Activated CD4-positive, CD25-positive, alpha-beta regulatory T cell treated with anti-CD3 and anti-CD28 coated beads, Interleukin-2, amount 50 U/mL, for 72 hours (primary cell): ENCODE data around the gene LNP1.

Experiments
- DNase-seq: peaks from one replicate; pipeline ENCODE4 v3.0.0; 2021

The LNP1 gene

DNA sequence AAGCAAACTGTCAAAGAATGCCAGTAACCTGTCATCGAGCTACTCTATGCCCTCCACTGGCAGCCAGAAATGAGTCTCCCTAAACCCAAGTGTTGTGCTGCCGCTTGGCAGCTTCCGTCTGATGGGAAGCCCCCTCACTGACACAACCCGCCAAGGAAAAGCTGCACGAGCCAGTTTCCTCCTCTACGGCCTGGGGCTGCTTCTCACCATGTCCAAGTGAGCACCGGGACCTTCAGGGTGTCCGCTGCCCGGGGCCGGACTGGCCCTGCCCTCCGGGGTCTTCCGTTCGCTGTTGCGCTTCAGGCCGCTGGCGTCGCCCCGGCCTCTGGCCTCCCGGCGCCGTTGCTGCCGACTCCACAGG is 940 bp upstream of the LNP1 start:
- DNase-seq: peak; percentile 45

- DNase-seq: peak; percentile 47
Measured at GRCh38 chr3:100401674-100402041, 319 bp downstream of the LNP1 start.

DNA sequence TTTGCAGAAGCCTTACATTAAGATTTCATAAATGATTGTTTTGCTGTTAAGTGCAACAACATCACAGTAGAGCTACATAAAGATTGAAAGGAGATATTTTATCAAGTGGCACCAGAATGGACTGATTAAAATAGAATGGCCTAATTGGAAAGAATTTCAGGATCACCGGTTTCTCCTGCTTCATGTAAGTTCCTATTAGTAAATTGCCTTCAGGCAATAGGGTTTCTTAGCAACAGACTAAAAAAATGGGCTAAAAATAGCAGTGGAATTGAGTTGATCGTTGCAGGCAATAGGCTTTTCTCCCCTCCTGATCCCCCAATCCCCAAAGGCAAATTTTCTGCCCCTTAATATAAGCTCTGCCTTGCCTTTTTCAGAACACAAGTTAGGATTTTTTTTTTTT is 917 bp downstream of the LNP1 start:
- no peak for DNase-seq

DNA sequence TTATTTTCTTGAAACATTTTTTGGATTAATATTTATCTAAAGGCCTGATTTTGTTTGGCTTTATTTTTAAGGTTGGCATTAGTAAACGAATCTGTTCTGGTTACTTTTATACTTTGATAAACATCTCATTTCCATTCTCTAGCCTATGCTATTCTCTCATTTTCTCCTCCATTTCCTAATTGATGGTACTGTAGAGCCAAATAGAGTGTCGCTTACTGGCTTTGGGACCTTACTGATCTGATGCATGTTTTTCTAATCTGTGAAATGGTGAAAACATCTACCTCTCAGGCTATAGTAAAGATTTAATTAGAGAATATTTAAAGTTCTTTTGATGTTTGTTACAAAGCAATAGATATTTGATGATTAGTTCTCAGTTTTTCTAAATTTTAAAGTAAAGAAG is 1.6 kb downstream of the LNP1 start:
- DNase-seq: no peak

DNA sequence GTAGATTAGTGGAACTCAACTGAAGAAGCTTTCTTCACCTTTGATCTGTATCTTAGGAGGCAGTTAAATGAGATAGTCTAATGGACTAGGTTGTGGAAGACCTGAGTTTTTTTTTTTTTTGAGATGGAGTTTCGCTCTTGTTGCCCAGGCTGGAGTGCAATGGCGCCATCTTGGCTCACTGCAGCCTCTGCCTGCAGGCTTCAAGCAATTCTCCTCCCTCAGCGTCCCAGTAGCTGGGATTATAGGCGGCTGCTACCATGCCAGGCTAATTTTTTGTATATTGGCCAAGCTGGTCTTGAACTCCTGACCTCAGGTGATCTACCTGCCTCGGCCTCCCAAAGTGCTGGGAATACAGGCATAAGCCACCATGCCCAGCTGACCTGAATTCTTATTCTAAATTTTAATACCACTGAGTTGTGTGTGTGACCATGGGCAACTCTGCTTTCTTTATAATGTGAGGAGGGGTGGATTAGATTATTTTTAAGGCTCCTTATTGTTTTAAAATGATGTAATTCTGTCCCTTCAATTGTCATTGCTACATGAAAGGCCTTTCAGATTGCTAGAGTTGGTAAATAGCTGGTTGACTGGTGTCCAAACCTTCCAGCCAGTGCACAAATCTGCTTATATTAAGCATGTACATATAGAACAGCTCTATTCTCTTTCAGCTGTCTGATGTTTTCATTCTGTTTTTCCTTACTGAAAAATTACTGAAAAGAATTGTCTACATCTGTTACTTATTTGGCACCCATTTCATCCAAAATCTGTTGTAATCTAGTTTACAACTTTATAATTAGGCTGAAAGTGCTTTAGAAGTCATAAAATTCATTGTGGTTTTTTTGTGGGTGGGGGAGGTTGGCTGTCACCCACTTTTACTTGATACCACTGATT is 2.3 kb downstream of the LNP1 start:
- no peak for DNase-seq

- no peak for DNase-seq
Measured at GRCh38 chr3:100404250-100404548, 2.9 kb downstream of the LNP1 start.

DNA sequence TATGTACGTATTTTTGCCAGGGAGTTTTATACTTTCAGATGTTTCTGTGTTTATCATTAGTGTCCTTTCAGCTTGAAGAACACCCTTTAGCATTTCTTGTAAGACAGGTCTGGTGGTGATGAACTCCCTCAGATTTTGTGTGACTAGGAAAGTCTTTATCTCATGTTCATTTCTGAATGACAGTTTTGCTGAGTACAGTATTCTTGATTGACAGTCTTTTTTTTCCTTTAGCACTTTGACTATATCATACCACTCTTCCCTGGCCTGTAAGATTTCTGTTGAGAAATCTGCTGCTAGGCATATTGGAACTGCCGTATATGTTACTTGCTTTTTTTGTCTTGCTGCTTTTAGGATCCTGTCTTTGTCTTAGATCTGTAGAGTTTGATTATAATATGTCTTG is 5.8 kb downstream of the LNP1 start:
- no peak for DNase-seq

- DNase-seq: no peak
Measured at GRCh38 chr3:100407977-100408532, 6.7 kb downstream of the LNP1 start.

- no peak for DNase-seq
Measured at GRCh38 chr3:100411091-100411982, 10.0 kb downstream of the LNP1 start.

GRCh38 chr3:100412912-100413590 is 11.7 kb downstream of the LNP1 start:
- no peak for DNase-seq

DNA sequence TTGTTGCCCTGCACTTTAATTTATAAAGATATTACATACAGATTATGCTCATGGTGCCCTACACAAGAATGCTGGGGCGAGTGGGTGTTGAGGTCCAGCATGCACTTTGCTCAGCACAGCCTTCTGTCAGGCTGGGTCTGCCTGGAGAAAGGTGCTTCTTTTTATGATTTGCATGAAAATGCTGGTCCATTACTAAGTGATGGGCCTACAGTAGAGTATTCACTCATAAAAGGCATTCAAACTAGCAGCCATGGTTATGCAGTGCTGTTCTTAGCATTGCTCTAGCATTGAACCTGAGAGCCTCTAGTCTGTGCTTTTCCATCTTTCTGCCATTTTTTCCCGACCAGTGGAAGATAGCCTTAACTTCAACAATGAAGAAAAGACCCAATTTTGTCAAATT is 12.3 kb downstream of the LNP1 start:
- no peak for DNase-seq

- DNase-seq: no peak
Measured at GRCh38 chr3:100416176-100416575, 14.8 kb downstream of the LNP1 start.

DNA sequence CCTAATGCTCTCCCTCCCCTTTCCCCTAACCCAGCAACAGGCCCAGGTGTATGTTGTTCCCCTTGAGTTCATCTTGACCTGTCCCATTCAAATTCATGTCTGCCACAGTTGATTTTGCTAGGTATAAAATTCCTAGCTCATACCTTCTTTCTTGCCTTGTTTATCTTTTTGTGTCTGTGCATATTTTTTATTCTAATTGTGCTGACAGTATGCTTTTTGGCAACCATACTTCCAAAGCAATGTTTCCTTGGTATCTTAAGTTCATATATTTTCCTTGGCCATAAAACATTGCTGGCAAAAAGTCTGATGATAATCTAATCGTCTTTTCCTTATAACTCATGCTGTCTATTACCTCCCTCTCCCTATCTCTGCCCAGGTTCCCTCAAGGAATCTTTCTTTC is 15.5 kb downstream of the LNP1 start:
- DNase-seq: no peak

GRCh38 chr3:100419406-100419805 is 18.1 kb downstream of the LNP1 start:
- no peak for DNase-seq

DNA sequence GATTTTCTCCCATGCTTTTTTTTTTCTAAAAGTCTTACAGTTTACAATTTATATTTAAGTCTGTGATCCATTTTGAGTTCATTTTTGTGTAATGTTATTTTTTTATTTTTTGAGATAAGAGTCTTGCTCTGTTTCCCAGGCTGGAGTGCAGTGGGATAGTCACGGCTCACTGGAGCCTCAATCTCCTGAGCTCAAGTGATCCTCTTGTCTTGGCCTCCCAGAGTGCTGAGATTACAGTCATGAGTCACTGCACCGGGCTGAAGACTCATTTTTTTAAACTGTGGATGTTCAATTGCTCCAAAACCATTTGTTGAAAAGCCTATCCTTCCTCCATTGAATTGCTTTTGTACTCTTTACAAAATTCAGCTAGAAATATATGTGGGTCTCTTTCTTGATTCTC is 19.5 kb downstream of the LNP1 start:
- no peak for DNase-seq

GRCh38 chr3:100423611-100424010 is 22.3 kb downstream of the LNP1 start:
- no peak for DNase-seq

GRCh38 chr3:100424261-100424660 is 22.9 kb downstream of the LNP1 start:
- no peak for DNase-seq

GRCh38 chr3:100425316-100425715 is 24.0 kb downstream of the LNP1 start:
- no peak for DNase-seq

DNA sequence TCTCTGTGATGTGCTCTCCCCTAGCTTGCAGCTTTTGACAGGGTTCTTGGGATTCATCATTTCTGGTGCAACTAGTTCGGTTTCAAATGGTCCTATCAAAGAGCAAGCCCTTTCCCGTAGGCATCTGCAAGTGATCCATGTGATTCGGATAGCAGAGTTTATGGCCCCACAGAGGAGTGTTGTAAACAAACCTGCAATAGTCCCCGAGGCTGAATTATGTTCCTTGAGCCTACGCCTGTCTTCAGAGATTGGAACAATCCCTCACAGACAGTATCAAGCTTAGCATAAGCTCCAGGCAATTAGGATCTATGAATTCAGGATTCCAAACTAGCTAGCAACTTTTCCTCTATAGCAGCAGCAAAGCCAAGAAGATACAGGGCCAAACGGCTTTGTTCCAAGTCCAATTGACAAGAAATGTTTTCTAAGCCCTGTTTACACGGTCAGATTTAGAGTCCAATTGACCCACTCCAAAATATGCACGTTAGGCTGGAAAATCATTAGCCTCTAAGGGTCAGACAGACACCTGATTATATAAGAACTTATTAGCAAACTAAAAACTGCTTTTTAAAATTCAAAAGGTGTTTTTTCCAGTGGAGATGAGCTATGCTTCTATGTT is 24.8 kb downstream of the LNP1 start:
- no peak for DNase-seq

- DNase-seq: no peak
Measured at GRCh38 chr3:100427699-100428098, 26.4 kb downstream of the LNP1 start.

DNA sequence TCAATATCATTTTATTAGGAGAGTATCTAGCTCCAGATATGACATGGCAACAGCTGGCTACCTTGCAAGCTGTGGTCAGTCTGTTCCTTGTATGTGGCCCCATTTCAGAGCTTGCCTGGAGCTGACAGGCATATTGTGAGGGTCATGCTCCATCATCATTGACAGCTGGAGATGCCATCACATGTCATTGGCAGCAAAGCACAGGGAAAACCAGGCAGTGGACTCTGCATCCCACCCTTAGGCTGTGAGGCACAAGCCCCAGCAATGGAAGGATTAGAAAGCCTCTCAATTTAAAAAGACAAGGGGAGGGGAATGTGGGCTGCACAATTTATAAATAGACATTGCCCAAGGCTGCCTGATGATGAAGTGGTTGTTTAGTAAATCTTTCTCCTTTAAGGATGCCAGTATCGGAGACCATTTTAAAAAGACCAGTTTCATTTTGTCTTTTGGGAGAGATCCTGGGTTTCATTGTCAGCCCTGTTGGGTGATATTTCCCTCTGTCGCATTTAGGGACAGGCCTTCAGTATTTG is 27.9 kb downstream of the LNP1 start:
- no peak for DNase-seq

DNA sequence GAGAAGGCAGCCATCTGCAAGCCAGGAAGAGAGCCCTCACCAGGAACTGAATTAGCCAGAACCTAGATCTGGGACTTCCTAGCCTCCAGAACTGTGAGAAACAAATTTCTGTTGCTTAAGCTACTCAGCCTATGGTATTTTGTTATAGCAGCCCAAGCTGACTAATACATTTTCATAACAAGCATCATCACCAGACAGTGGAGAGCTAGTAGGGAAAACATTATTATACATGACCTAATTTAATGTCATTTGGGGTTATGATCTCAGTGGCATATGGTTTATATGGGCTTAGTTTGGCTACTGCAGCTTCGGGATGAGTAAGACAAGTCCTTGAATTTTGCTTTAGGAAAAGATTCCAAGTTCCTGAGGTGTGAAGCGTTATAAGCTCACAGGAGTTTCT is 35.6 kb downstream of the LNP1 start:
- DNase-seq: no peak
